UCSD-AML1 (cell line): ENCODE data around the gene AZIN2.

Source experiments
- DNase-seq: peaks from one replicate; lab custom pipeline; 2025; ENCODE audit not compliant: unreplicated experiment; lab: John Stamatoyannopoulos, UW

AZIN2 gene

DNA sequence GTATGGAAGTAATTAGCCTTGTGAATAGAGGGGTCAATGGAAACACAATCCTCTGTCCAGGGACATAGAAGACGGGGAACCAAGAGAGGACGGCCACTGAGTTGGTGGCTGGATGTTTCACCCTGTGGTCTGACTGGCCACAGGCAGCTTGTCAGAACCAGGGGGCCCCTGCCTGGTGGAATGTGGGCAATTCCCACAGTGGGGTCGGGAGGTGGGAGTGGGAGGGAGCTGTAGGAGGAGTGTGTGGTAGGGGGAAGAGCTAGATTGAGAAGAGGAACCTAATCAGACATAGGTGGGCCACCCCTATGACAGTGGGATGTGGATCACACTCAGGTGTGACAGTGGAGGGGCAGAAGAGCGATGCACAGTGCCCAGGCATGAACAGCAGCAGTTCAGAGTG is 69.6 kb downstream of the AZIN2 start:
- DNase-seq = no peak

DNA sequence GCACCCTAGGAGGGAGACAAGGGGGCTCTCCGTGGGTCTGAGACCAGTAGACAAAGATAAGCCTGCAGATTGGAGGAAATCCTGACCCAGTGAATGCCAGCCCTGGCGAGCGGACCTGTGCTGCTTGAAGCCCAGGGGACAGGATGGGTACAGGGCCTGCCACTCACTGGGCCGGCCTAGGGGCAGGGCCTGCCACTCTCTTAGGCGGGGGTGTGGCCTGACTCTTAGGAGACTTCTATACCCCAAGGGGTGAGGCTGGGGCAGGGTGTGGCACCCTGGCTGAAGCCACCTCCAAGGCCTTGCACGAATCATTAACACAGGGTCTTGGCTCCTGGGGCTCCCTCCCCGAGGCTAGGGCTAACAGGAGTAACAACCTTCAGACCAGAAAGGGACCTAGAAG is 70.2 kb downstream of the AZIN2 start:
- no peak for DNase-seq

DNA sequence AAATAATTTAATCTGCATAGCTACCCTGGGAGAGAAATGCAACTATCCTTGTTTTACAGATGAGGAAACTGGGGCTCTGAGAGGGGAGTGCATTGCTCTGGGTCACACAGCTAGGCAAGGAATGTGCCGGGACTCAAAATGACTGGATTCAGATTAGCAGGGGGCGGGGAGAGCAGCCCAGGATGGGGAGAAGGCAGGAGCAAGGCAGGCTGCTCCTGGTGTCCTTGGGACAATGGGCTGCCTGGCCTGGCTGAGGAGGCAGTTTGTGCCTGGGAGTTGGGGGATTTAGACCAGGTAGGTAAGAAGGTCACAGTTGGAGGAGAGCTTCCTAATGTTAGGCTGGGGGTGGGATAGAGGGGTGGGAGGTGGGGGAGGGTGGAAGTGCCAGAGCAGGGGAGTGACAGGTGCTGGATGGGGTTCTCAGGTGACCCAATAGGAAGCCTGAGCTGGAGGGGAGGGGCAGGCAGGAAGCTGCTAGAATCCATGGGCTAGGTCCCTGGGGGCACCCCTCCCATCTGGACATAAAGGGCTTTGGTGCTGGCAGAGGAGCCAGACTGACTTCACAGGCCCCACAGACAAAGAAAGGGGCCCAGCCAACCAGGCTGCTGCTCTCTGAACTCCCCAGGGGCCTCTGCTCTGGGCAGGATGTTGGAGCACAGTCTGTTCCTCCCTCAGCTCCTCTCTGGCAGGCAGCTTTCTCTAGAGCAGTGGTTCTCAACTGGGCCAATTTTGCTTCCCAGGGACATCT is 71.9 kb downstream of the AZIN2 start:
- no peak for DNase-seq

DNA sequence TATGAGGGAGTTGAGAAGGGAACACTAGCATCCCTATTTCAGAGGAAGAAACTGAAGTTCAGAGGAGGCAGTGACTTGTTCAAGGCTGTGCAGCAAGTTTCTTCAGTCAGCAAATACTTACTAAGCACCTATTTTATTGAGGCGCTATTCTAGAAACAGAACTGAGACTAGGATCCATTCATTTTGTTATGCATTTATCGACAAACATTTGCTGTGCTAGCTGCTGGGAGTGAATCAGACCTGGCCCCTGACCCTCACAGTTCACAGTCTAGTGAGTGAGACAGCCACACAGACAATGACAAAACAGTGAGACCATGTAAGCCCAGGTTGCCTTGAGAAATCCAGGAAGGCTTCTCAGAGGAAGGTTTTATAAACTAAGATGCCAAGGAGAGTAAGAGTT is 72.7 kb downstream of the AZIN2 start:
- DNase-seq = no peak

DNA sequence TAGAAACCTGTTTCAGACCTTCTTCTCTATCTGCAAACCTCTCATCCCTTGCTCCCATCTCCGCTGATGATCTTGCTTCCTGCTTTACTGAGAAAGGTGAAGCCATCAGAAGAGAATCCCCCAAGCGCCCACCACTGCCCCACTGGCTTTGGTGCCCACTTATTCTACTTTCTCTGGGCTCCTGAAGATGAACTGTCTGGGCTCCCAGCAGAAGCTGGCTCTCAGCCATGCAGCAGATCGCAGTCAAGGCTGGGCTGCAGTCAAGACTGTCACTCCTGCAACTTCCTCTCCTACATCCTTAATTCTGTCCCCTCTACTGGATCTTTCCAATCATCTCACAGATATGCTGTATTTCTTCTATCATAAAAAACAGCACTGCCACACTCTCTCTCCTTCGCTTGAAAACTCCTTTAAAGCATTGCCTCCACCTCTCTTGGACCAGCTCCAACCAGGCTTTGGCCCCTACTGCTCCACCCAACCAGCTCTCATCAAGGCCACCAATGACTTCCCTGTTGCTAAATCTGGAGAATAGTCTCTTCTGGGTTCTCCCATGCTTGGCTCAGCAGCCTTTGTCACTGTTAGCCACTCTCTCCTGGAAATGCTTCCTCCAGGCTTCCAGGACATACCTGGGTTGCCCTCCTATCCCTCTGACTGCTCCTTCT is 75.1 kb downstream of the AZIN2 start:
- no peak for DNase-seq

DNA sequence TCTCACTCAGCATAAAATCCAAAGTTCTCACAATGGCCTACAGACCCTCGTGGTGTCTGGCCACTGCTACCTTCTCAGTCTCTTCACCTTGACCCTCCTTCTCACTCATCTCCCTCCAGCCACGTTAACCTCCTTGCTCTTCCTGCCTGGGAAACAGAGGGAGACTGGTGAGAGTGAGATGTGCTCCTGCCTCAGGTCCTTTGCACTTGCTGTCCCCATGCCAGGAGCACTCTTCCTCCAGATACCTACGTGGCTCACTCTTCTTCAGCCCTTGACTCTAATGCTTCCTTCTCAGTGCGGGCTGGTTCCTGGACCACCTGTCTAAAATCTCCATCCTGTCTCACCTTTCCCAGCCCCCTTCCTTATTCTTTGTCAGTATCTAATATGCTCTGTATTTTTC is 76.2 kb downstream of the AZIN2 start:
- DNase-seq = no peak

DNA sequence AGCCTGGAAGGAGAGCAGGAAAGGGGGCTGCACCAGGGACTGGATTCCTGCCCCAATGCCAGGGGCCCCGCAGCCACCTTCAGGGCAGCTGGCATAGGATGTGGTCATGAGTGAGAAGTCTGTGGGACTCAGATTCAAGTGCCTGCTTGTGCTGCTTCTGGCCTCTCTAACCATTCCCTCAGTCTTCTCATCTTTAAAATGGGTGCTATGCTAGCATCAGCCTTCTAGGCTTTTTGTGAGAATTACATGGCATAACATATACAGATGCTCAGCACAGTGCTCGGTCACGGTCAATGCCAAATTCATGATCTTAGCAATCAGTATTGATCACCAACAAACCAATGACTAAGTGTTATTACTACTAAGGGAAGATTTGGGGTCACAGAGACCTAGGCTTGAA is 77.4 kb downstream of the AZIN2 start:
- no peak for DNase-seq

DNA sequence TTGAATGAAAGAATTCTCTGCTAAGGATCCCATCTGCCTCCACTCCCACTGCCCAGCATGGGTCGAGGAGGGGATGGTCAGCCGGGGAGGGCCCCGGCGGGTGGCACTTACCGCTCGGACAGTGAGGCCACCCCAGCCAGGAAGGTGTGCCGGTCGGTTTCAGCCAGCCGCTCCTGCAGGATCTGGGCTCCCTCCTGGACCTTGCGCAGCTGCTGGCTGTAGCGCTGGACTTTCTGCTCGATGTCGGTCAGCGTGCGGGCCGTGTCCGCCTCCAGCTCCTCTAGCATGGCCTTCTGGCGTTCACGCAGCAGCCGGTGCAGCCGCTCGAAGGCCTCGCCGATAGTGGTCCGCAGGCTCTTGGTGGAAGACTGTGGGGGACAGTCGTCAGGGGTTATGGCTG is 78.6 kb downstream of the AZIN2 start:
- DNase-seq = no peak

DNA sequence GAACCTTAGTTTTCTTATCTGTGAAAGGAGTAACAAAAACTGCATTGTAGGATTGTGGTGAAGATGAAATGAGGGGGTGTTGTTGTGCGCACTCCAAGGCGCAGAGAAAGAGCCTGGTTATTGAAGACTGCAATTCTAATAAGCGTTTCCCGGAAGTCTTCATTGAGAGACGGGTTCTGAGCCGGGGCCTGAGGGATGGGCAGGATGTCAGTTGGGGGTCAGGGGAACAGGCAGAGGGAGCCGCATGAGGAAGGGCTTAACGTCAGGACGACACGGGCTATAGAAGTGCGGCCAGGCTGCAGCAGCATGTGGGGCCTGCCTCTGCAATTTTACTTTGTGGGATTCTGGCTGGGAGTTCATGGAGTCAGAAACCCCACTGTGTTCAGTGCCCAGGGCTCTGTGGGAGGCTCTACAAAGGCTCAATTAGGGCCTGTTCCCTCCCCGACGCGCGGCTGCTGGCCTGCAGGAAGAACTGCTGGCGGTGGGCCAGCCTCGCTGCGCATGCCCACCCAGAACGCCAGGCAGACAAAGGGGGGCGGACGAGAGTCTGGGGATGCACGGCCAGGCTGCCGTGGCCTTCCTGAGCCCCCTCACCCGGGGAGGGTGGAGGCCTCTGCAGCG is 80.2 kb downstream of the AZIN2 start:
- no peak for DNase-seq

DNA sequence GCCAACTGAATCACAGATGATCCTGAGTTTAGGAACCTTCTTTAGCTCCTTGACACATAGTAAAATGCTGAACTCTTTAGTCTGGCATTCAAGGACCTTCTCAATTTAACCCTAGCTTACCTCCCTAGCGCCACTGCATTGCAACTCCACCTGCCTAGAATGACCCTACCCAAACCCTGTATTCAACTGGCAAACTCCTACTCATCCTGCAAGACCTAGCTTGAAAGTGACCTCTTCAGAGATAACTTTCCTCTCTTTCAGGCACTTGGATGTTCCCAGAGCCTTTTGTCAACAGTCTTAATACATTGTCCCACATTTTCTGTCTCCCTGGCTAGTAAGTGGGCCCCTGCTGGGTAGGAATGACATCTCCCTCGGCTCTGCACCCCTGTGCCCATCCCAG is 81.2 kb downstream of the AZIN2 start:
- DNase-seq = no peak

DNA sequence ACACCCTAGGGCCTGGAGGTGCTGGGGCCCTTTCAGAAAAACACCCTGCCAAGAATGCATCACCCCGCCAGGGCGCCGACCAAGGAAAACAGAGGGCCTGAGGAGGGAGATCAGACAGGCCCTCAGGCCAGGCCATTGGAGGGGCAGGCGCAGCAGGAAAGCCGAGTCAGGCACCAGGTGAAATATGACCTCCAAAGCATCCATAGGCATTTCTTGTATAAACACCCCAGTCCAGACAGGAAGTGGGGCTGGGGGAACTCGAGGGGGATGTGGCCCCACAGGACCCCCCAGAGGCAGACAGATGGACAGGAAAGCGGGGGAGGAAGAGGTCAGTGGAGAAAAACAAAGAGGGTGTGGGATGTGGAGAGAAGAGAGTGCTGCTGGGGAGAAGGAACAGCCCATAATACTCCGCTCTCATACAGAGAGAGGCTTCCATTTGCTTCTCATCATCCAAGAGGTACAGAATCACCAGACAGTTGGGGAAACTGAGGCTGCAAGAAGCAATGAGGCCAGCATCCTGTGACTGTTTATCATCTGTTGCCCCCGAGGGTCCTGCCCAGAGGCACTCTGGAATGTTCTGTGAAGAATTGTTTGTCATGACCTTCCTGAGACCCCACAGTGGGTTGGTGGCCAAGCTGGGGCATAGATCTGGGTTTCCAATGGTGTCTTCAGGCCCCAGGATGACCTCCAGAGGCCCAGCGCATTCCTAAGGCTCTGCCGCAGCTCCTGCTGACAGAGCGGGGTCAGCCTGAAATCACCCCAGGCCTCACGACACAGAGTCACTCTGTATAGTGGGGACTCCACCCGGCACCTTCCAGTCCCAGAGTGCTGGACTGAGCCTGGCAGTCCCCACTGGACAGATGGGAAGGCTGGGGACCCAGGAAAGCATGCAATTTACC is 82.9 kb downstream of the AZIN2 start:
- DNase-seq = no peak

DNA sequence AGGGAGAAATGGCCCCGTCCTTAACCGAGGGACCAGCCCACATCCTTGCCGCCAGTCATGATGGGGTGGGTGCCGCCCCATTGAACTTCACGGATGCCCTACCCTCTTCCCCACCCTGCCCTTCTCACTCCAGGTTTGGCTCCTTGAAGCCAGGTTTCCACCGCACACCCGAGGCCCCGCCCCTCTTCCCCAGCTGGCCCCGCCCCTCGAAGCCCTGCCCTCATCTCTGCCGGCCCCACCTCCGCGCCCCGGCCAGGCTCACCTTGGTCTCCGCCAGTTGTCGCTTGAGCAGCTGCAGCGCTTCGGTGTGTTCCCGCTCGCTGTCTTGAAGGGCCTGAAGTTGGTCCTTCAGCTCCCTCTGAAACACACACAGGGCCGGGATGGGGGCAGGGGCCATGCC is 84.3 kb downstream of the AZIN2 start:
- DNase-seq = no peak

DNA sequence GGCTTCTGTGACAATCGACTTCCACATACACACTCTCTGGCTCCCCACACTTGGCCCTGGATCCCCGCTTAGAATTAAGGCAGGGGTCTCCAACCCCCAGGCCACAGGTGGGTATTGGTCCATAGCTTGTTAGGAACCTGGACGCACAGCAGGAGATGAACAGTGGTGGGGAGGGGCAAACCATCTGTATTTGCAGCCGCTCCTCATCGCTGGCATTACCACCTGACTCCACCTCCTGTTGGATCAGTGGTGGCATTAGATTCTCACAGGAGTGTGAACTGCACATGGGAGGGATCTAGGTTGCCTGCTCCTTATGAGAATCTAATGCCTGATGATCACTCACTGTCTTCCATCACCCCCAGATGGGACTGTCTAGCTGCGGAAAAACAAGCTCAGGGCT is 84.9 kb downstream of the AZIN2 start:
- no peak for DNase-seq

DNA sequence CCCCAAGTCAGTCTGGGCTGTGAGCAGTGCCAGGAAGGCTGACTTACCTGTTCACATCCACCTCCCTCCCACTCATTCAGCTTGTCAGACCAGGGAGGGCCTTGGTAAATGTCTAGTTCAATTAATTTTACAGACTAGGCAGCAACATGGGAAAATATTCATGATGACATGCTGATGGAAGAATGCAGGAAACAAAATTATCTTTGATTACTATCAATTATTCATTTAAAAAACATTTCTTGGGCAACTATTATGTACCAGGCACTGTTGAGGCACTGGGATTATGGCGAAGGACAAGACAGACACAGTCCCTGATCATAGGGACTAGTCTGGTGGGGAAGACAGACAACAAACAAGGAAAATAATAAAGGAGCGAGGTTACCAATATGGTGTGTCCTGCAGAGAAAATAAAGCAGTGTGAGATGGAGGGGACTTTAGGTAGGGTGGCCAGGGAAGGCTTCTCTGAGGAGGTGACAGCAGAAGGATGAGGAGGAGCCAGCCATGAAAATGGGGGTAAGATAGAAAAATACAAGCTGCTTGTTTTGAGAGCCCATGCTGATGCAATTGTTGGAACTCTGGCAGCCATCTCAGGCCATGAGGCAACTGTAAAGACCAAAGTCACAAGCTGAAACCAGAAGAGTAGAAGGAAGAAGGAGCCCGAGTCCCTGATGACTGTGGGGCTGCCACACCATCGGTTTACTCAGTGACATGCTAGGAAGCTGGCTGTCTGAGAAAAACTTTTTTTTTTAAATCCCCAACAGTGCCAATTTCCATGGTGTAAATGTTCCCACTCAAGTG is 86.9 kb downstream of the AZIN2 start:
- no peak for DNase-seq

DNA sequence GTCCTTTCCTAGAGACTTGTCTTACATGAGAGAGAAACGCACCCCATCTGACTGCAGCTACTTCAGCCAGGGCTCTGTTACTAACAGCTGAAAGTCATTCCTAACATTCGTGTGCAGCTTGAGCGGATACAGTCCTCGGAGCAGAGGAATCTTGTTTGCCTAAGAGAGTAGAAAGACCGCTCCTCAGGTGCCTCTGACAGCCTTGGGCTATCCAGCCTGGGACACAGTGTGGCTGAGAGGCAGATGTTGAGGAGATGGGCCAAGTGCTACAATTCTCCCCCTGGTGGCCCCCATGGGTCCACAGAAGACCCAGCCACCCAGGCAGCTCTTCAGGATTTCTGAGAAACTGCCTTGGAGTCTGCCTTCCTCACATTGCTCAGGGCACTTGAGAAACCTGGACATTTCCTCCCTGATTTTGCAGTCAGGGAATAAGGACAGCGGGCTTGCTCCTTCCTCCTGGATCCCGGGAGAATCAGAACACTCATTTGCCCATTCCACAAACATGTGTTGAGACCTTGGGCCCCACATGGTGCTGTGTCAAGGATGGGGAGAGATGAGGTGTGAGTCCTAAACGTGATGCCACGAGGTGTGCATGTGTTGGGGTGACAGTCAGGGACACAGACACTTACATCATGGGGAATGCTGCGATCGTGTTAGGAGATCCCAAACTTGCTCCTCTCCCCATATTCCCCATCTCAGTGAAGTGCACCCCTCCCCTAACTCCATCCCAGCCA is 87.8 kb downstream of the AZIN2 start:
- DNase-seq = no peak

DNA sequence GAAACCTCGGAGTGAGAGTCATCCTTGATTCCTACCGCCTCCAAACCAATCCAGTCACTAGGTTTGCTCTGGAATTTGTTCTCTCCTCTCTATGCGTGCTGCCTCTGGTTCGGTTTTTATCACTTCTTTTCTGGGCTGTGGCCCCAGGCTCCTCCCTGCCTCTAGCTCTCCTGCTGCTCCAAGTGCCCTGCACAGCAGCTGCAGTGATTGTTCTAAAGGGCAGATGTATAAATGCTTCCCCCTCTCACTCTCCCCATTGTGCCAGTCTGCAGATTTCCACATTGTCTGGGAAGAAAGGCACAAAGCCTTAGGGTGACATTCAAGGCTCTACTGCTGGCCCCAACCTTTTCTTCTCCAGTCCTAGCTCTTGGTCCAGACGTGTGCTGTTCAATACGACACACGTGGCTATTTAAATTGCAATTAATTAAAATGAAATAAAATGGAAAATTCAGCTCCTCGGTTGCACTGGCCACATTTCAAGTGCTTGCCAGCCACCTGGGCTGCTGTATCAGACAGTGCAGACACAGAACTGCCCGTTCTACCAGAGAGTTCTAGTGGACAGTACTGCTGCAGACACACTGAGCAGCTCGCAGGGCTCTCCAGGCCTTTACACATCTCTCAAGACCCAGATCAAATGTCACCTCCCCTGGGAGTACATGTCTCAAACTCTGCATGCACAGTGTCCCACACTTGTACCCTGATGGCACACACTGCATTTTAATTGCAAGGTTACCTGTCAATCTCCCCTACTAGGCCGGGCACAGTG is 88.5 kb downstream of the AZIN2 start:
- no peak for DNase-seq
